ENCODE results near the gene COQ10A. TPM values are rescaled to one million over a fixed set of nuclear protein-coding genes. Genes with fewer than 3 reads are reported as not detected.

The COQ10A gene
- 10 to 100 TPM in 3 of 4 donors, 1 to 10 TPM in 1; 2.1 to 28.9 (median 15.2) TPM for total RNA-seq

DNA sequence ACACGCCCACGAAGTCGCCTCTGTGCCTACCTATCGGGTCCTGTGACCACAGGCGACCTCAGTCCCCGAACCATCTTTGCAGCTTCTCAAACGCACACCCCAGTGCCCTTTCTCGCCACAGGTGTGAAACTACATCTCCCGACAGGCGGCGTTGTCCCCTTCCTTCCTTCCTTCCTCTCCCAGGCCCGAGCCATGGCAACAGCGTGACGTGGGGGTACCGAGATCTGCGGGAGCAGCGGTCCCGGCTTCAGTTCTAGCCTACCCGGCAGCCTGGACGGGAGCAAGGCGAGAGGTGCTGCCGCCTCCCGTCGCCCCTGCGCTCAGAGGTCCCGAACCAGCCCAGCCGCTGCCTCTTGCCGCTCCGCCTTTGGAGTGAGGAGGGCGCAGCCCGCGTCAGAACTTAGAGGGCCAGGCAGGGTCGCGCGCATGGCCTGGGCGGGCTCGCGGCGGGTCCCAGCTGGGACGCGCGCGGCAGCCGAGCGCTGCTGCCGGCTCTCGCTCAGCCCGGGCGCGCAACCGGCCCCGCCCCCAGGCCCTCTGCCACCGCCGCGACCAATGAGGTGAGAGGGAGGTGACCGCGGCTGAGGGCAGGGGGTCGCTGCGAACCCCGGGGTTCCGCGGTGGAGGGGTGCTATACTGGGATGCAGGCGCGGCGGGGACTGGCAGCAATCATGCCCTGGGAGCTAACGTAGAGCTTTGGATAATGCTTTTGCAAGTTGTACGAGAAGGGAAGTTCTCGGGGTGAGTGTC is at the start of gene COQ10A:
Gene COQ10A (plus strand): TSS at position 250 of the 750 bp plus-strand sequence. CDS start 177 bp downstream, at position 427.
- intact Hi-C loops (cut with DNase I; ENCODE audit: low total_unique reads): no loop called here
- no peaks in the 10 kb centered on the region for H3K36me3 ChIP-seq
- peak; percentile 90 to 93 for DNase-seq
- TF ChIP-seq POLR2A (IDR thresholded peaks at IDR 0.05) (peak; percentile 89 to 94), CTCF (IDR thresholded peaks at IDR 0.05) (peak; percentile 66 to 83 (median 74))
- H3K4me3 ChIP-seq: peak within 1 kb of the TSS; percentile 62 to 71
- H3K27ac ChIP-seq: peak within 1 kb of the TSS; percentile 94
- H3K9me3 ChIP-seq: no peaks in the 10 kb centered on the region
- H3K27me3 ChIP-seq: no peaks in the 10 kb centered on the region
- peaks cover 0 to 8% of the 10 kb centered on the region in 2 donors for H3K4me1 ChIP-seq

GRCh38 chr12:56219840-56220239 is 46.9 kb upstream of the COQ10A start:
- TF ChIP-seq POLR2A (IDR thresholded peaks at IDR 0.05) (no peak), CTCF (IDR thresholded peaks at IDR 0.05) (no peak)
- intact Hi-C loops (cut with DNase I; ENCODE audit: low total_unique reads): loop anchor here (5.0 kb wide), 1 partner anchor 103 kb away; the partner anchor contains the start of genes RPL41 and ZC3H10
- H3K4me3 ChIP-seq: no peak overlapping the region
- no peaks in the 10 kb centered on the region for H3K9me3 ChIP-seq
- H3K27me3 ChIP-seq: no peaks in the 10 kb centered on the region
- H3K36me3 ChIP-seq: no peaks in the 10 kb centered on the region
- peak overlapping the region; percentile 98 to 99 for H3K27ac ChIP-seq
- DNase-seq: no peak
- H3K4me1 ChIP-seq: peaks cover 8% of the 10 kb centered on the region in 2 donors

DNA sequence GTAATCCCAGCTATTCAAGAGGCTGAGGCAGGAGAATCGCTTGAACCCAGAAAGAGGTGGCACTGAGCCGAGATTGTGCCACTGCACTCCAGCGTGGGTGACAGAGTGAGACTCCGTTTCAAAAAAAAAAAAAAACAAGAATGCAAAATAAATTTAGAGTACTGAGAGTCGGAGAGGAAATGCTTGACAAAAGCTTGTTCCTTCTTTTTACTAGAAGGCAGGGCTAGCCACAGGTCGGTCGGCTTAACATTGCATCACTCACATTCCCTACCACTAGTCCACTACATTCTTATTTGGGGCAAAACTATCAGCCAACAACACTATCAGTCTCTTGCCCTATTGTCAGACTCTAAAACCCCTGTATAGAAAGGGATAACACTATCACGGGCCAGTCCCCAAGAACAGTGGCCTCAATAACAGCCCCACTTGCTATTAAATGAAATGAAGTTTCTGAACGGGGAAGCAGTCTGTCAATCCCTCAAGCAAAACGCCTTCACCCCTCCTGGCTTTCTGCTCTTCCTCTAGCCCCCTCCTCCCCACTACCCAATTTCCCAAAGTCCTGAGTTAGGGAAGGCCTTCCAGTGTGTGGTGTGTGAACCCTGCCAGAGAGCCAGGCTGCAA is 46.0 kb upstream of the COQ10A start:
- intact Hi-C loops (cut with DNase I; ENCODE audit: low total_unique reads): loop anchor here (5.0 kb wide), 1 partner anchor 103 kb away; the partner anchor contains the start of genes RPL41 and ZC3H10
- no peaks in the 10 kb centered on the region for H3K9me3 ChIP-seq
- DNase-seq: no peak

DNA sequence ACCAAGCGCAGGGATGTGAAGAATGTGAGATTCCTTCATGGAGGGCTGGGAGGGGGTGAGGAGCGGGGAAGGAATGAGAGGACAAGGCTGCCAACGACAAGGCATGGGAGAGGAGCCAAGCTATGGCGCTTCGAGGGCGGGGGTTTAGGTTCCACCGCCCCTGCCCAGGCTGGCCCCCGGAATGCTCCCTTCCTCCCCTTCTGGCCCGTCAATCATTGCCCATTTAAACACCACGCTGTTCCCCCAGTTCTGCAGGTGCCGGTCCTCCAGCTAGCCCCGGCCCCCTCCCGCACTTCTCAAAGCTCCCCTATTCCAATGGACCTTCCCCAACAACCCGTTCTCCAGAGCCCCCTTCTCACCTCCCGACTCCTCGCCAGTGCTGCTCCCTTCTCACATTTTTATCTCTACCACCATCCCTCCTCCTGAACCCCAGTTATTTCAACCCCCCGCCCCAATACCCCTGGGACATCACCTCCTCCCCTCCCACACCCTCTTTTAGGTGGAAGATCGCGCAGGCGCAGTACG is 45.4 kb upstream of the COQ10A start:
- H3K4me3 ChIP-seq: peak overlapping the region; percentile 74 to 77
- peaks cover 8% of the 10 kb centered on the region in 2 donors for H3K4me1 ChIP-seq
- H3K9me3 ChIP-seq: no peaks in the 10 kb centered on the region
- DNase-seq: peak; percentile 62 to 70
- intact Hi-C loops (cut with DNase I; ENCODE audit: low total_unique reads): loop anchor here (5.0 kb wide), 1 partner anchor 104 kb away; the partner anchor contains the start of genes RPL41 and ZC3H10
- H3K27me3 ChIP-seq: no peaks in the 10 kb centered on the region
- no peak for TF ChIP-seq POLR2A (IDR thresholded peaks at IDR 0.05)
- TF ChIP-seq CTCF (IDR thresholded peaks at IDR 0.05): no peak
- peak overlapping the region; percentile 98 to 99 for H3K27ac ChIP-seq
- no peaks in the 10 kb centered on the region for H3K36me3 ChIP-seq

More for the DNA sequence above, 46.0 kb upstream of the COQ10A start:
- H3K27me3 ChIP-seq: no peaks in the 10 kb centered on the region
- peak overlapping the region; percentile 74 to 77 for H3K4me3 ChIP-seq
- H3K4me1 ChIP-seq: peaks cover 8% of the 10 kb centered on the region in 2 donors
- H3K27ac ChIP-seq: peak overlapping the region; percentile 98 to 99
- no peaks in the 10 kb centered on the region for H3K36me3 ChIP-seq
- TF ChIP-seq CTCF (IDR thresholded peaks at IDR 0.05) (no peak), POLR2A (IDR thresholded peaks at IDR 0.05) (no peak)
